ENCODE data around the gene VPS33B. TPM values are rescaled to one million over a fixed set of nuclear protein-coding genes. Genes with fewer than 3 reads are reported as not detected.
A peak's percentile ranks its signal among the peaks of the same experiment; 100 is the strongest.

The VPS33B gene
- total and polyA plus RNA-seq, 2 of the 13 experiments (the other 11 are each of a cell fraction or from before 2014, with no cell fraction given): 15.8 to 16.5 TPM

DNA sequence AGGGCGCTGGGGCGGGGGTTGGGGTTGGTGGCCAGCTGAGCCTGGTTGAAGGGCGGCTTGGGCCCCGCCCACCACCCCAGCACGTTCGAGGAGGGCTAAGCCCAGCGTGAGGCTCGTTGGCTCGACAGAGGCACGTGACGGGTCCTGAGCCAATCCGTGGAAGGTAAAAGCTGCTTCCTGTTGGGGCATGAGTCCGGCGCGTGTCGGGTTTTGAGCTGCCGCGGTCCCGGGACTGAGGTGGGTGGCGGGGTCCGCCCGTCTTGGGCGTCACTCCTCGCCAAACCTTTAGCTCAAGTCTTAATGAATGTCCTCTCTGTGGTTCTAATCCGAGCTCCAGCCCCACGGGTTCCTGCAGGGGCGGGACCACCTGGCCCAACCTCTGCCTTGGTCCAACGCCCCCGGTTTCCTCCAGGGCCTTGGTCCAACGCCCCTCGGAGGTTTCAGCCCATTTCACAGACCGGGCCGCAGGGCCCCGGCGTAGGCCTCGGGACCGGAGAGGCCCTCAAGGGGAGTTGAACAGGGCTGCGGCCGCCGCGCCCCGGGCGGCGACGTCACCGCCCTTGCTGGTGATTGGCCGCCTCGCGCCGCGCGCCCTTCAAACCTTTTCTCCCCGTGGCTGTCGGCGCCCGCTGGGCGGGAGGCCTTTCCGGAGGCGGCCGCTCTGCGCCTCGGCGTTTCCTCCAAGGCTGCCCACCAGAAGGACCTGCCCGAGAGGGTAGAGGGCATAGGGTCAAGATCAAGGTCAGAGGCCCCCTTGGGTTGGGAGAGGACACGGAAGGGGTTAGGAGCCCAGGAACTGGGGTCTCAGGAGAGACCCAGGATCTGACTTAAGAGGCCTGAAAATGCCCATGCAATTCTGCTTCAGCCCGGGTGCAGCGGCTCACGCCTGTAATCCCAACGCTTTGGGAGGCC, 67.4 kb downstream of the VPS33B start, which contains the start of gene RCCD1 (continued):
- TF ChIP-seq ZNF335 (CRISPR knock-in tag; IDR thresholded peaks at IDR 0.05): no peak; the same call in none of the 2 replicates
- TF ChIP-seq U2AF1 (optimal IDR thresholded peaks at IDR 0.05; ENCODE audit: low read depth, low read length): no peak
- no peak for TF ChIP-seq ATRX (CRISPR knock-in tag; IDR thresholded peaks at IDR 0.05; ENCODE audit: borderline replicate concordance)
- TF ChIP-seq, protein P1, sequence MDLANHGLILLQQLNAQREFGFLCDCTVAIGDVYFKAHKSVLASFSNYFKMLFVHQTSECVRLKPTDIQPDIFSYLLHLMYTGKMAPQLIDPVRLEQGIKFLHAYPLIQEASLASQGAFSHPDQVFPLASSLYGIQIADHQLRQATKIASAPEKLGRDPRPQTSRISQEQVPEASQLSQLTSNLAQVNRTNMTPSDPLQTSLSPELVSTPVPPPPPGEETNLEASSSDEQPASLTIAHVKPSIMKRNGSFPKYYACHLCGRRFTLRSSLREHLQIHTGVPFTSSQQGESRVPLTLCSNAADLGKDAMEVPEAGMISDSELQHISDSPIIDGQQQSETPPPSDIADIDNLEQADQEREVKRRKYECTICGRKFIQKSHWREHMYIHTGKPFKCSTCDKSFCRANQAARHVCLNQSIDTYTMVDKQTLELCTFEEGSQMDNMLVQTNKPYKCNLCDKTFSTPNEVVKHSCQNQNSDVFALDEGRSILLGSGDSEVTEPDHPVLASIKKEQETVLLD (CRISPR knock-in tag; IDR thresholded peaks at IDR 0.05; ENCODE audit: low read depth): no peak
- no peak for TF ChIP-seq HOXA9 (CRISPR knock-in tag; IDR thresholded peaks at IDR 0.05; ENCODE audit: borderline replicate concordance)
- TF ChIP-seq NFKBIZ (CRISPR knock-in tag; IDR thresholded peaks at IDR 0.05): no peak
- no peak for TF ChIP-seq KAT2B (IDR thresholded peaks at IDR 0.05; ENCODE audit: borderline replicate concordance, low read depth, low read length)
- peak; percentile 25; the same call in 1 of the 2 replicates for TF ChIP-seq SNAPC2 (CRISPR knock-in tag; IDR thresholded peaks at IDR 0.05)
- peak; percentile 47 for TF ChIP-seq IKZF4 (CRISPR knock-in tag; IDR thresholded peaks at IDR 0.05; ENCODE audit: borderline replicate concordance, low read depth, not compliant biosample characterization)
- peak; percentile 69 for TF ChIP-seq TGIF2 (CRISPR knock-in tag; IDR thresholded peaks at IDR 0.05)
- peak; percentile 50; the same call in 1 of the 2 replicates for TF ChIP-seq ZNF296 (CRISPR knock-in tag; conservative IDR thresholded peaks at IDR 0.05)
- TF ChIP-seq ZBTB8A (CRISPR knock-in tag; IDR thresholded peaks at IDR 0.05; ENCODE audit: borderline replicate concordance, low read depth): no peak
- TF ChIP-seq ZNF558 (CRISPR knock-in tag; IDR thresholded peaks at IDR 0.05; ENCODE audit: borderline replicate concordance): peak; percentile 75; the same call in 1 of the 2 replicates
- TF ChIP-seq NFE2L1 (CRISPR knock-in tag; IDR thresholded peaks at IDR 0.05; ENCODE audit: borderline replicate concordance): no peak; the same call in 1 of the 2 replicates
- TF ChIP-seq ARNTL (CRISPR knock-in tag; IDR thresholded peaks at IDR 0.05): peak; percentile 68; the same call in 1 of the 2 replicates
- no peak for TF ChIP-seq HNRNPK (IDR thresholded peaks at IDR 0.05; ENCODE audit: low read depth, low read length, poor library complexity, severe bottlenecking)
- no peak for TF ChIP-seq ZNF225 (CRISPR knock-in tag; IDR thresholded peaks at IDR 0.05)
- TF ChIP-seq, protein P2, sequence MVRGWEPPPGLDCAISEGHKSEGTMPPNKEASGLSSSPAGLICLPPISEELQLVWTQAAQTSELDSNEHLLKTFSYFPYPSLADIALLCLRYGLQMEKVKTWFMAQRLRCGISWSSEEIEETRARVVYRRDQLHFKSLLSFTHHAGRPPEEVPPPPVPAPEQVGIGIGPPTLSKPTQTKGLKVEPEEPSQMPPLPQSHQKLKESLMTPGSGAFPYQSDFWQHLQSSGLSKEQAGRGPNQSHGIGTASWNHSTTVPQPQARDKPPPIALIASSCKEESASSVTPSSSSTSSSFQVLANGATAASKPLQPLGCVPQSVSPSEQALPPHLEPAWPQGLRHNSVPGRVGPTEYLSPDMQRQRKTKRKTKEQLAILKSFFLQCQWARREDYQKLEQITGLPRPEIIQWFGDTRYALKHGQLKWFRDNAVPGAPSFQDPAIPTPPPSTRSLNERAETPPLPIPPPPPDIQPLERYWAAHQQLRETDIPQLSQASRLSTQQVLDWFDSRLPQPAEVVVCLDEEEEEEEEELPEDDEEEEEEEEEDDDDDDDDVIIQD (CRISPR knock-in tag; IDR thresholded peaks at IDR 0.05; ENCODE audit: low read depth): 0 out of 2 replicates have a peak, but pooled peaks have one; percentile 41
- peak; percentile 96 for TF ChIP-seq FOXM1 (CRISPR knock-in tag; IDR thresholded peaks at IDR 0.05)
- 0 out of 2 replicates have a peak, but pooled peaks have one; percentile 24 for TF ChIP-seq DNMT3B (CRISPR knock-in tag; conservative IDR thresholded peaks at IDR 0.05)
- no peak for TF ChIP-seq ZNF614 (CRISPR knock-in tag; IDR thresholded peaks at IDR 0.05; ENCODE audit: borderline replicate concordance)
- no peak for TF ChIP-seq ZNF672 (CRISPR knock-in tag; IDR thresholded peaks at IDR 0.05)
- TF ChIP-seq, protein P3, sequence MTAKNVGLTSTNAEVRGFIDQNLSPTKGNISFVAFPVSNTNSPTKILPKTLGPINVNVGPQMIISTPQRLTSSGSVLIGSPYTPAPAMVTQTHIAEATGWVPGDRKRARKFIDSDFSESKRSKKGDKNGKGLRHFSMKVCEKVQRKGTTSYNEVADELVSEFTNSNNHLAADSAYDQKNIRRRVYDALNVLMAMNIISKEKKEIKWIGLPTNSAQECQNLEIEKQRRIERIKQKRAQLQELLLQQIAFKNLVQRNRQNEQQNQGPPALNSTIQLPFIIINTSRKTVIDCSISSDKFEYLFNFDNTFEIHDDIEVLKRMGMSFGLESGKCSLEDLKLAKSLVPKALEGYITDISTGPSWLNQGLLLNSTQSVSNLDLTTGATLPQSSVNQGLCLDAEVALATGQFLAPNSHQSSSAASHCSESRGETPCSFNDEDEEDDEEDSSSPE (CRISPR knock-in tag; IDR thresholded peaks at IDR 0.05): peak; percentile 98
- TF ChIP-seq, protein P4, sequence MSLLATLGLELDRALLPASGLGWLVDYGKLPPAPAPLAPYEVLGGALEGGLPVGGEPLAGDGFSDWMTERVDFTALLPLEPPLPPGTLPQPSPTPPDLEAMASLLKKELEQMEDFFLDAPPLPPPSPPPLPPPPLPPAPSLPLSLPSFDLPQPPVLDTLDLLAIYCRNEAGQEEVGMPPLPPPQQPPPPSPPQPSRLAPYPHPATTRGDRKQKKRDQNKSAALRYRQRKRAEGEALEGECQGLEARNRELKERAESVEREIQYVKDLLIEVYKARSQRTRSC (CRISPR knock-in tag; IDR thresholded peaks at IDR 0.05; ENCODE audit: low read depth): no peak
- peak; percentile 76; the same call in 1 of the 2 replicates for TF ChIP-seq NAIF1 (CRISPR knock-in tag; IDR thresholded peaks at IDR 0.05; ENCODE audit: borderline replicate concordance)
